ENCODE measurements around the gene ZNF33A. TPM values are rescaled to one million over a fixed set of nuclear protein-coding genes. Genes with fewer than 3 reads are reported as not detected.
A peak's percentile ranks its signal among the peaks of the same experiment; 100 is the strongest.

The ZNF33A gene
- 13.2 and 14.5 TPM in 2 replicates for total RNA-seq
- 3.6 and 4.6 TPM in 2 replicates for polyA plus RNA-seq
- 6.6 and 8.9 TPM in 2 replicates for polyA plus RNA-seq (2011; cell fraction: cytosol; rRNA removed)
- polyA plus RNA-seq (2011; cell fraction: nucleus; rRNA removed), result 17.9 and 19.8 TPM in 2 replicates
- polyA plus RNA-seq (2012), result 8.1 and 10.6 TPM in 2 replicates
- 13.9 and 17.1 TPM in 2 replicates for polyA minus RNA-seq
- polyA minus RNA-seq (2011; cell fraction: cytosol; rRNA and poly(A)+ RNA removed), result 7.1 TPM
- polyA minus RNA-seq (2011; cell fraction: nucleus; rRNA and poly(A)+ RNA removed), result 20.6 and 26.4 TPM in 2 replicates
- Bru-seq, nascent RNA, result percentile 77 among the genes with signal in this experiment
- BruChase-seq, experiment 1, labeled RNA remaining after a 6-hour chase, result percentile 68 among the genes with signal in this experiment
- percentile 83 among the genes with signal in this experiment for BruChase-seq, experiment 2, labeled RNA remaining after a 2-hour chase
- long read RNA-seq, full-length matches to known transcripts, result 10 of 23 reads
- long read RNA-seq, partial matches to known transcripts, result 0 of 23 reads
- long read RNA-seq, other reads (novel, unspliced or antisense), result 13 of 23 reads

- Histone ChIP-seq H2AFZ (ENCODE audit: low read depth, low read length) (peak within 1 kb of the TSS; percentile 72), H3K4me2 (ENCODE audit: insufficient read depth, low read length) (peak within 1 kb of the TSS; percentile 98), H3K9ac (replicated peaks; ENCODE audit: extremely low read depth, insufficient read depth, low read length) (peak within 1 kb of the TSS; percentile 68), H3K9me1 (replicated peaks; ENCODE audit: control insufficient read depth, extremely low read depth, insufficient read depth, low read length) (no peaks in the 10 kb centered on the region), H3K27me3 (ENCODE audit: control insufficient read depth in 2 of 2, insufficient read depth in 2 of 2, low read length in 2 of 2) (peaks cover 2 to 5% of the 10 kb centered on the region in 2 experiments), H4K20me1 (replicated peaks; ENCODE audit: control insufficient read depth, extremely low read depth, insufficient read depth, low read length) (no peaks in the 10 kb centered on the region), H3K4me3 (replicated peaks in 1 of 3; ENCODE audit: insufficient read depth in 1 of 3, low read depth in 1 of 3, low read length in 3 of 3) (peak within 1 kb of the TSS; percentile 58 to 77 (median 67)), H3K27ac (ENCODE audit: insufficient read depth, low read depth, low read length) (peak within 1 kb of the TSS; percentile 60), H3K36me3 (ENCODE audit: control insufficient read depth in 2 of 2, extremely low read depth in 1 of 2, insufficient read depth in 2 of 2, low read length in 2 of 2) (no peaks in the 10 kb centered on the region), H3K79me2 (ENCODE audit: control insufficient read depth, insufficient read depth, low read length) (no peaks in the 10 kb centered on the region), H3K9me3 (replicated peaks; ENCODE audit: control insufficient read depth, insufficient read depth, low read length) (no peaks in the 10 kb centered on the region), H3K4me1 (ENCODE audit: control insufficient read depth, extremely low read depth, insufficient read depth, low read length) (peaks cover 13% of the 10 kb centered on the region)
- BruUV-seq (replicated peaks), result TSS peak; percentile 45
- intact Hi-C loops (cut with micrococcal nuclease) (loop anchor here (1.0 kb wide), 3 partner anchors 34 to 154 kb away; partner anchors contain the start of genes ZNF25 and ZNF37A), dilution Hi-C loops (cut with MboI; ENCODE audit: extremely low pct_ligation_motif_present, low sequenced_read_pairs) (no loop called here)
- ChIA-PET POLR2A (no interaction called here), CTCF (interaction anchor here (1.1 to 1.4 kb wide), 4 partner anchors 8 to 35 kb away, joined by 3 to 23 read pairs (median 5); partner anchors contain the start of gene ZNF25)
- DNase-seq (ENCODE audit: low read depth, low spot score) (peak; percentile 95), FAIRE-seq (no peak)
- TF ChIP-seq JUN (IDR thresholded peaks at IDR 0.05; ENCODE audit: borderline replicate concordance, insufficient read depth, insufficient read length, low read depth) (no peak), MAX (IDR thresholded peaks at IDR 0.05; ENCODE audit: insufficient read depth, insufficient read length) (no peak), CTCF (IDR thresholded peaks at IDR 0.05; ENCODE audit: extremely low read depth in 1 of 2, insufficient read depth in 1 of 2, low read depth in 1 of 2, low read length in 2 of 2) (no peak)
Observed at GRCh38 chr10:38010119-38010903, at the start of gene ZNF33A. ZNF33A (plus strand) TSS chr10:38010675; CDS start chr10:38012342, 1,667 bp downstream.

All from endothelial cell of umbilical vein (primary cell).